Caco-2 (cell line): ENCODE measurements around the gene DERL2. TPM values are rescaled to one million over a fixed set of nuclear protein-coding genes. Genes with fewer than 3 reads are reported as not detected.
A peak's percentile ranks its signal among the peaks of the same experiment; 100 is the strongest.

Experiments used
- BruUV-seq: library from RNA; stranded (reverse); fragments of 400-500 nt; replicated peaks from 2 replicates; lab custom pipeline; 2021; lab: Mats Ljungman, UMichigan
- CTCF ChIA-PET: fragments of 300-600 bp; sonication (Branson Sonifier 250); formaldehyde crosslinking; loops from one replicate; lab custom pipeline; 2022; ENCODE audit warnings: antibody characterized with exemption; lab: Charles Lee
- POLR2A ChIA-PET: fragments of 300-600 bp; sonication (Branson Sonifier 250); formaldehyde crosslinking; loops from one replicate; lab custom pipeline; 2022; ENCODE audit warnings: antibody characterized with exemption; lab: Charles Lee
- DNase-seq, 2 experiments: peaks; one replicate each; pipeline versions ENCODE4 v3.0.0 to v3.0.0-alpha.2; 2020 to 2022
- H3K27me3 ChIP-seq: replicated peaks from 2 replicates; pipeline ENCODE4 v1.6.0; 2011; ENCODE audit warnings: low read length; ENCODE audit not compliant: control insufficient read depth, insufficient read depth
- H3K36me3 ChIP-seq: 2 replicates; pipeline ENCODE4 v1.5.1; 2011; ENCODE audit warnings: low read length; ENCODE audit not compliant: control insufficient read depth, insufficient read depth
- H3K4me1 ChIP-seq: fragments of 250-450 bp; sonication (Bioruptor Pico); 2 replicates; pipeline ENCODE4 v1.5.1; 2020; ENCODE audit warnings: mild to moderate bottlenecking
- H3K4me3 ChIP-seq: 2 replicates; pipeline ENCODE4 v1.5.1; 2011; ENCODE audit warnings: low read depth, mild to moderate bottlenecking, control low read depth, low read length
- H3K9me3 ChIP-seq: fragments of 250-450 bp; sonication (Bioruptor Pico); 2 replicates; pipeline ENCODE4 v1.5.1; 2020; ENCODE audit warnings: mild to moderate bottlenecking, moderate library complexity
- H3K27ac Mint-ChIP-seq: one replicate; pipeline ENCODE4 v1.8.0; 2022; ENCODE audit warnings: mixed read lengths; ENCODE audit not compliant: unreplicated experiment
- H3K27me3 Mint-ChIP-seq: one replicate; pipeline ENCODE4 v1.8.0; 2022; ENCODE audit warnings: mixed read lengths; ENCODE audit not compliant: insufficient read depth, unreplicated experiment
- H3K36me3 Mint-ChIP-seq: one replicate; pipeline ENCODE4 v1.8.0; 2022; ENCODE audit warnings: mild to moderate bottlenecking, mixed read lengths; ENCODE audit not compliant: insufficient read depth, unreplicated experiment
- H3K4me1 Mint-ChIP-seq: one replicate; pipeline ENCODE4 v1.8.0; 2022; ENCODE audit warnings: low read depth, mixed read lengths; ENCODE audit not compliant: unreplicated experiment
- H3K4me3 Mint-ChIP-seq: one replicate; pipeline ENCODE4 v1.8.0; 2022; ENCODE audit warnings: mild to moderate bottlenecking, moderate library complexity, mixed read lengths; ENCODE audit not compliant: unreplicated experiment
- H3K9me3 Mint-ChIP-seq: one replicate; pipeline ENCODE4 v1.8.0; 2022; ENCODE audit warnings: mixed read lengths; ENCODE audit not compliant: unreplicated experiment
- CTCF ChIP-seq, 2 experiments: fragments of 200-600 bp in 1 of 2; IDR thresholded peaks; 1 replicate in 1 of 2; 2 replicates in 1 of 2; pipeline versions ENCODE4 v1.5.1 to v1.8.0; 2011 to 2022; ENCODE audit warnings: antibody characterized with exemption in 1 of 2, control low read depth in 1 of 2, inconsistent platforms in 1 of 2, low read depth in 1 of 2, low read length in 1 of 2, mild to moderate bottlenecking in 1 of 2, moderate library complexity in 1 of 2; ENCODE audit not compliant: insufficient read depth in 1 of 2, severe bottlenecking in 1 of 2, unreplicated experiment in 1 of 2
- intact Hi-C: fragments of 100-400 bp; cut with micrococcal nuclease; formaldehyde crosslinking; loops from one replicate; pipeline ENCODE4 v1.10.0; 2022; ENCODE audit not compliant: unreplicated experiment
- total RNA-seq: library from RNA; stranded (reverse); gene quantifications from 2 replicates; pipeline ENCODE4 v1.2.3, GENCODE V29; 2022

The DERL2 gene
- total RNA-seq, 1 experiment from 2014 or later: 34.9 TPM

DNA sequence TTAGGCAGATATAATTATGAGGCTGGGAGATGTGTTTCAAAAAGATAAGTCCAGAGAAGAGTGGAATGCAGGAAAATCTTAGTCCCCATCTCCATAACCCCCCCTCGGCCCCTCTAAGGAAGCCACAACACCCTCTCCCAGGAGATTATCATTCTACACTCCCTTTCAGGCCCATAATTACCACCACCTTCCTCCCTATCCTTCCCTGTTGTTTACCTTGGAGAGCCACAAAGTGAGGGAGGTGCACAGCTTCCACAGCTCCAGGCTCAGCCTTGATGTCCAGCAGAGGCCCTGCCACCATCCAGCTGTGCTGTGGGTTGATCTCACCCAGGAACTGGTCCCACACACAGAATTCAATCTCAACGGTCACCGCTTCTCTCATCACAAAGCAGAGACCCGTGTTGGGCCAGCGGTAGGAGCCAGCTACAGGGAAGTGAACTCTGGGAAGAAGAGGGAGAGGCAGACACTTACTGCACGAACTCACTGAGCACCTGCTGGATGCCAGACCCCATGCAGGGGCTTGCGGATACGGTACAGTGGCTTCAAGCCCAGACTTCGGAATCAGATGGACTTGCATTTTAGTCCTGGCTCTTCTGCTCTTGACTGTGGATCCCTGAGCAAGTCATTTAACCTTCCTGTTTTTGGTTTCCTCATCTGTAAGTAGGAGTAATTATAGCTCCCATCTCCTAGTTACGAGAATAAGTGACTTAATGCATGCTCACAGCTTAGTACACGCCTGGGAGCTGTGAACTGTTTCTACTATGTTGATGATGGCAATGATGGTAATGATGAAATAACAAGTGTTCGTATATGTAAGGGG lies 44.5 kb upstream of the DERL2 start:
- no peaks in the 10 kb centered on the region for H3K4me1 Mint-ChIP-seq
- no TSS peak for BruUV-seq

GRCh38 chr17:5527601-5528250 lies 41.7 kb upstream of the DERL2 start:
- intact Hi-C loops: no loop called here
- Mint-ChIP-seq H3K4me3 (no peak overlapping the region), H3K36me3 (no peaks in the 10 kb centered on the region), H3K27ac (no peak overlapping the region), H3K27me3 (no peaks in the 10 kb centered on the region), H3K4me1 (no peaks in the 10 kb centered on the region), H3K9me3 (no peaks in the 10 kb centered on the region)
- Histone ChIP-seq H3K4me3 (no peak overlapping the region), H3K27me3 (no peaks in the 10 kb centered on the region), H3K9me3 (no peaks in the 10 kb centered on the region), H3K4me1 (peaks cover 4% of the 10 kb centered on the region; the same call in 1 of the 2 replicates), H3K36me3 (no peaks in the 10 kb centered on the region)
- no TSS peak for BruUV-seq
- POLR2A ChIA-PET: interaction anchor here (0.6 kb wide), 1 partner anchor 1497 kb away, joined by 5 read pairs; no protein-coding TSS in a partner anchor
- CTCF ChIA-PET: no interaction called here
- no peak for TF ChIP-seq CTCF (IDR thresholded peaks at IDR 0.05; ENCODE audit: insufficient read depth in 1 of 2, low read depth in 1 of 2, low read length in 1 of 2, severe bottlenecking in 1 of 2, unreplicated experiment in 1 of 2)
- no peak for DNase-seq

More for the DNA sequence above, 44.5 kb upstream of the DERL2 start:
- no peaks in the 10 kb centered on the region for H3K9me3 ChIP-seq
- TF ChIP-seq CTCF (IDR thresholded peaks at IDR 0.05; ENCODE audit: insufficient read depth in 1 of 2, low read depth in 1 of 2, low read length in 1 of 2, severe bottlenecking in 1 of 2, unreplicated experiment in 1 of 2): no peak
- no peaks in the 10 kb centered on the region for H3K36me3 ChIP-seq
- ChIA-PET POLR2A (no interaction called here), CTCF (no interaction called here)
- Mint-ChIP-seq H3K9me3 (no peaks in the 10 kb centered on the region), H3K27ac (no peak overlapping the region), H3K36me3 (no peaks in the 10 kb centered on the region), H3K27me3 (no peaks in the 10 kb centered on the region), H3K4me3 (no peak overlapping the region)
- intact Hi-C loops: no loop called here
- no peak overlapping the region for H3K4me3 ChIP-seq
- peaks cover 4% of the 10 kb centered on the region; the same call in 1 of the 2 replicates for H3K4me1 ChIP-seq
- DNase-seq: no peak
- H3K27me3 ChIP-seq: no peaks in the 10 kb centered on the region

DNA sequence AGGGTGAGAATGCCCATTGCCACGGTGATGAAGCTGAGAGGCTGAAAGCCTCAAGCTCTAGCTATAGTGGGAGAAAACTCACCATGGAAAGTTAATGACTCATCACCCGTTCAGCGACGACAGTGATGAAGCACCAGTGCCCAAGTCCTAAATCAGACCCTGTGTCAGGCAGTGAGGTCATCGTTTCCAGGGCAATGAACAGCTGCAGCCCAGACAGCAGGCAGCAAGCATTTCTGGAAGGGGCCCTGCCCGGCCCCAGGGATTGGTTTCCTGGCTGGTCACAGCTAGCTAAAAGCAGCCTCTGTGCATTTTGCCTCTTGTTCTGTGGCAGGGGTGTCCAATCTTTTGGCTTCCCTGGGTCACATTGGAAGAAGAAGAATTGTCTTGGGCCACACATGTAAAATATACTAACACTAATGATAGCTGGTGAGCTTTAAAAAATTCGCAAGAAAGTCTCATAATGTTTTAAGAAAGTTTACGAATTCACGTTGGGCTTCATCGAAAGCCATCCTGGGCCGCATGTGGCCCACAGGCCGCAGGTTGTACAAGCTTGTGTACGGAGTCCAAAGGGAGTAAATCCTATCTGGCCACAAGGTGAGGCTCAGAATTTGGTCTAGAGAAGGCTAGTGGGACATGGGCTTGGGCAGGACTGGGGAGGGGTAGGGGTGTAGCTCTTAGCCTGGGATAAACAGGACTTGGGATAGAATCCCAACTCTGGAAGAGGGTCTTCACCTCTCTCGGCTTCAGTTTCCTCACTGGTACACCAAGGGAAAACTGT lies 41.0 kb upstream of the DERL2 start:
- H3K27me3 Mint-ChIP-seq: no peaks in the 10 kb centered on the region
- BruUV-seq: no TSS peak
- DNase-seq: peak; percentile 19 to 49
- no peak overlapping the region for H3K27ac Mint-ChIP-seq
- no peaks in the 10 kb centered on the region for H3K9me3 Mint-ChIP-seq
- TF ChIP-seq CTCF (IDR thresholded peaks at IDR 0.05; ENCODE audit: insufficient read depth in 1 of 2, low read depth in 1 of 2, low read length in 1 of 2, severe bottlenecking in 1 of 2, unreplicated experiment in 1 of 2): no peak
- no peaks in the 10 kb centered on the region for H3K36me3 ChIP-seq
- ChIA-PET CTCF (no interaction called here), POLR2A (no interaction called here)
- no peaks in the 10 kb centered on the region for H3K9me3 ChIP-seq
- peaks cover 4% of the 10 kb centered on the region; the same call in 1 of the 2 replicates for H3K4me1 ChIP-seq
- no peaks in the 10 kb centered on the region for H3K36me3 Mint-ChIP-seq
- H3K27me3 ChIP-seq: no peaks in the 10 kb centered on the region
- no peak overlapping the region for H3K4me3 ChIP-seq
- intact Hi-C loops: no loop called here
- no peak overlapping the region for H3K4me3 Mint-ChIP-seq
- no peaks in the 10 kb centered on the region for H3K4me1 Mint-ChIP-seq
